HG02678 (cell line): ENCODE data around the gene TPRG1L.
"Not testable (repeated sequence)": the region's sequence is repeated elsewhere in the genome, so short reads cannot be mapped to it uniquely, and the experiment has no call there.

Experiments used
- ATAC-seq: cut with Tn5 transposase; IDR thresholded peaks from one replicate; pipeline ENCODE4 v1.9.1; 2021; ENCODE audit warnings: mild to moderate bottlenecking, moderate library complexity; ENCODE audit not compliant: unreplicated experiment

The TPRG1L gene

GRCh38 chr1:3624200-3625136 lies at the start of gene TPRG1L:
TSS of gene TPRG1L (plus strand) at chr1:3625015. CDS start at chr1:3625073, 58 bp downstream.
- peak; percentile 94 for ATAC-seq

GRCh38 chr1:3575515-3575914 lies 49.3 kb upstream of the TPRG1L start:
- not testable (repeated sequence) for ATAC-seq

- no peak for ATAC-seq
Observed at GRCh38 chr1:3575993-3576392, 48.8 kb upstream of the TPRG1L start.

GRCh38 chr1:3577300-3577699 lies 47.5 kb upstream of the TPRG1L start:
- no peak for ATAC-seq

- ATAC-seq: no peak
Observed at GRCh38 chr1:3577711-3578432, 46.9 kb upstream of the TPRG1L start.

GRCh38 chr1:3578433-3578805 lies 46.4 kb upstream of the TPRG1L start:
- ATAC-seq: no peak

GRCh38 chr1:3578906-3579305 lies 45.9 kb upstream of the TPRG1L start:
- ATAC-seq: no peak

GRCh38 chr1:3579626-3580025 lies 45.2 kb upstream of the TPRG1L start:
- no peak for ATAC-seq

GRCh38 chr1:3580231-3580630 lies 44.6 kb upstream of the TPRG1L start:
- ATAC-seq: no peak

GRCh38 chr1:3581296-3582036 lies 43.3 kb upstream of the TPRG1L start:
- no peak for ATAC-seq

- ATAC-seq: not testable (repeated sequence)
Observed at GRCh38 chr1:3583751-3584150, 41.1 kb upstream of the TPRG1L start.

GRCh38 chr1:3584915-3585314 lies 39.9 kb upstream of the TPRG1L start:
- ATAC-seq: no peak

GRCh38 chr1:3585353-3585868 lies 39.4 kb upstream of the TPRG1L start:
- ATAC-seq: not testable (repeated sequence)

- no peak for ATAC-seq
Observed at GRCh38 chr1:3585940-3586568, 38.8 kb upstream of the TPRG1L start.

- no peak for ATAC-seq
Observed at GRCh38 chr1:3586986-3587759, 37.6 kb upstream of the TPRG1L start.

- ATAC-seq: no peak
Observed at GRCh38 chr1:3588395-3588794, 36.4 kb upstream of the TPRG1L start.

GRCh38 chr1:3590139-3590763 lies 34.6 kb upstream of the TPRG1L start:
- no peak for ATAC-seq

GRCh38 chr1:3590951-3591865 lies 33.6 kb upstream of the TPRG1L start:
- no peak for ATAC-seq
